KOPT-K1 (cell line): Measurements from ENCODE around the gene SIRT2.
A peak's percentile ranks its signal among the peaks of the same experiment; 100 is the strongest.

ENCODE experiments used
- H3K27ac ChIP-seq: fragments of 200-600 bp; sonication (generic); 2 replicates; pipeline ENCODE4 v1.5.1; 2016; ENCODE audit warnings: antibody characterized with exemption, mild to moderate bottlenecking, low read depth, low read length; ENCODE audit not compliant: poor library complexity, severe bottlenecking
- H3K36me3 ChIP-seq: fragments of 200-600 bp; sonication (generic); 2 replicates; pipeline ENCODE4 v1.5.1; 2017; ENCODE audit warnings: antibody characterized with exemption, mild to moderate bottlenecking, low read length, moderate library complexity; ENCODE audit not compliant: insufficient read depth
- H3K9me3 ChIP-seq: fragments of 200-600 bp; sonication (generic); 2 replicates; pipeline ENCODE4 v1.5.1; 2017; ENCODE audit warnings: antibody characterized with exemption, low read length, mild to moderate bottlenecking; ENCODE audit not compliant: insufficient read depth, poor library complexity, severe bottlenecking

Gene SIRT2

GRCh38 chr19:38911388-38912001, 12.1 kb upstream of the SIRT2 start:
- Histone ChIP-seq H3K27ac (no peak overlapping the region), H3K36me3 (peaks cover 27% of the 10 kb centered on the region), H3K9me3 (no peaks in the 10 kb centered on the region)

GRCh38 chr19:38910488-38910887, 11.1 kb upstream of the SIRT2 start:
- Histone ChIP-seq H3K27ac (no peak overlapping the region), H3K9me3 (no peaks in the 10 kb centered on the region), H3K36me3 (peaks cover 34% of the 10 kb centered on the region)

- H3K27ac ChIP-seq, result no peak overlapping the region
Observed at GRCh38 chr19:38908911-38909310, 9.5 kb upstream of the SIRT2 start.

DNA sequence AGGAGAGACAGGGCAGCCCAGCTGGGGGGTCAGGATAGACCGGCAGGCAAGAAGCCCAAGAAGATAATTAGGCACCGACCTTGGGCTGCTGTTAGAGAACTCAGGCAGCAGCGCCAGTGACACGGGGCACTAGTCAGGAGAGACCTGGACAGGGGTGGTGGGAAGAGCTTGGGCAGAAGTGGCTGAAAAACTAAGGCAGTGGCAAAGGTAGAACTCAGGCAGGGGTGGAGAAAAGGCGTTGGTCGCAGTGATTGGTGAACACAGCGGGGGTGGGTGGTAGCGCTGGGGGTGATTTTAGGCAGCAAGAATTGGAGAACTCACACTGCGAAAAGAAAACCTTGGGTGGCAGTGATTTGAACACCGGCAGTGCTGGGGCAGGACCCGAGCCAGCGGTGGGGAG, 8.3 kb upstream of the SIRT2 start:
- Histone ChIP-seq H3K36me3 (peaks cover 48% of the 10 kb centered on the region), H3K9me3 (no peaks in the 10 kb centered on the region), H3K27ac (no peak overlapping the region)

More at GRCh38 chr19:38908911-38909310, 9.5 kb upstream of the SIRT2 start:
- Histone ChIP-seq H3K9me3 (no peaks in the 10 kb centered on the region), H3K36me3 (peaks cover 48% of the 10 kb centered on the region)

- H3K27ac ChIP-seq, result no peak overlapping the region
- H3K9me3 ChIP-seq, result no peaks in the 10 kb centered on the region
- peaks cover 48% of the 10 kb centered on the region for H3K36me3 ChIP-seq
Observed at GRCh38 chr19:38907227-38907626, 7.8 kb upstream of the SIRT2 start.

- Histone ChIP-seq H3K27ac (no peak overlapping the region), H3K9me3 (peaks cover 4% of the 10 kb centered on the region), H3K36me3 (peaks cover 48% of the 10 kb centered on the region)
Observed at GRCh38 chr19:38905620-38906019, 6.2 kb upstream of the SIRT2 start.

GRCh38 chr19:38904581-38905539, 5.4 kb upstream of the SIRT2 start:
- H3K36me3 ChIP-seq, result peaks cover 48% of the 10 kb centered on the region
- H3K9me3 ChIP-seq, result peaks cover 4% of the 10 kb centered on the region
- H3K27ac ChIP-seq, result no peak overlapping the region

DNA sequence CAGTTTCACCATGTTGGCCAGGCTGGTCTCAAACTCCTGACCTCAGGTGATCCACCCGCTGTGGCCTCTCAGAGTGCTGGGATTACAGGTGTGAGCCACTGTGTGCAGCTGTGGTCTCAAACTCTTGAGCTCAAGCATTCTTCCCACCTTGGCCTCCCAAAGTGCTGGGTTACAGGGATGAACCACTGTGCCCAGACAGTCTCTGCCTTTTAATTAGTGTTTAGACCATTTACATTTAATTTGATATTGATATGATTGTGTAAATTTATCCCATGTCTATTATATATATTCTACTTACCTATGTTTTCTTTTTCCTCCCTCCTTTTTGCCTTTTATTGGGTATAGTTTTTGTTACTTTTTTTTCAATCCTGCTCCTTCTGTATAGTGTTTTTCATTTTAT, 2.3 kb upstream of the SIRT2 start:
- H3K27ac ChIP-seq, result no peak overlapping the region

GRCh38 chr19:38900743-38901190, 1.3 kb upstream of the SIRT2 start:
- Histone ChIP-seq H3K36me3 (peaks cover 17% of the 10 kb centered on the region), H3K27ac (peak overlapping the region; percentile 67), H3K9me3 (peaks cover 4% of the 10 kb centered on the region)

More for the DNA sequence above, 2.3 kb upstream of the SIRT2 start:
- Histone ChIP-seq H3K36me3 (peaks cover 21% of the 10 kb centered on the region), H3K9me3 (peaks cover 4% of the 10 kb centered on the region)

- peaks cover 4% of the 10 kb centered on the region for H3K9me3 ChIP-seq
- peaks cover 11% of the 10 kb centered on the region for H3K36me3 ChIP-seq
- peak overlapping the region; percentile 67 for H3K27ac ChIP-seq
Observed at GRCh38 chr19:38900202-38900629, 798 bp upstream of the SIRT2 start.

DNA sequence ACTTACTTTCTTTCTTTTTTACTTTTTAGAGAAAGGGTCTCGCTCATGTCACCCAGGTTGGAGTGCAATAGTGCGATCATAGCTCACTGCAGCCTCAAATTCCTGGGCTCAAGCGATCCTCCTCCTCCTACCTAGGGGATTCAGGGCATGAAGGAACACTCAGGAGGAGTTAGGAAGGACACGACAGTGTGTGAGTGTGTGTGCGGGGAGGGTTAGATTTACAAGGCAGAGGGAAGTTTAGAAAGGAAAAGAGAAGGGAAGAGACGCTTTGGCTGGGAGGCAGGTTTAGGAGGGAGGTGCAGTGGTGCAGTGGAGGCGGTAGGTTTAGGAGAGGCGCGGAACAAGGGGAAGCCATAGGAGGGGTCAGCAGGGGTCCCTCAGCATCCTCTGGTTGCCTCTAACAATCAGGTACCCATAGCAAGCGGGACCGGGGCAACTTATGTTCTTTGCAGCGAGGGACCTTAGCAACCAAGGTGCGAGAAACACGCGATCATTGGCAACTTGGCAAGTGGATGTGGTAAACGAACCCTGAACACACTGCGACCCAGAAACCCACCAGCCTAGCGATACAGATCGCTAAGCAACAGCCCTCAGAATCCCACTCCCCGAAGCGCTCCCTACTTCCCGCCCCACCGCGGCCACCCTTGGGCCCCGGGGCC, 501 bp downstream of the SIRT2 start:
- peaks cover 4% of the 10 kb centered on the region for H3K9me3 ChIP-seq
- H3K36me3 ChIP-seq, result no peaks in the 10 kb centered on the region
- H3K27ac ChIP-seq, result peak overlapping the region; percentile 49

DNA sequence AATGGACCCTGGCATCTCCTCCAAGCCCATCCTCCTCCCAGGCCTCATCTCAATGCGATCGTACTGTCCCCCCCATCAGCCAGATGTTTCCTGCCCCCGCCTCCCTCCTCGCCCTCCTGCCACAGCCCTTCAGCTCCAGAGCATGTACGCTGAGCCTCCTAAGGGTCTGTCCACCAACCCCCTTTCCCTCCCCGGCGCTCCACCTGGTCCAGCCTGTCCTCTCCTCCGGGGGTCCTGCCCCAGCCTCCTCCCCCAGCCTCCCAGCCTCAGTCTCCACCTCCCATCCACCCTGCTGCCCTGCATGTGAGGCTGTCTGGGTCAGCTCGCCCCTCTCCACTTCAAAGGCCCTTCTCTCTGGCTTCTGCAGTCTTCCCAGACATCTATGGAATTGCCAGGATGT, 4.5 kb downstream of the SIRT2 start:
- no peaks in the 10 kb centered on the region for H3K9me3 ChIP-seq

DNA sequence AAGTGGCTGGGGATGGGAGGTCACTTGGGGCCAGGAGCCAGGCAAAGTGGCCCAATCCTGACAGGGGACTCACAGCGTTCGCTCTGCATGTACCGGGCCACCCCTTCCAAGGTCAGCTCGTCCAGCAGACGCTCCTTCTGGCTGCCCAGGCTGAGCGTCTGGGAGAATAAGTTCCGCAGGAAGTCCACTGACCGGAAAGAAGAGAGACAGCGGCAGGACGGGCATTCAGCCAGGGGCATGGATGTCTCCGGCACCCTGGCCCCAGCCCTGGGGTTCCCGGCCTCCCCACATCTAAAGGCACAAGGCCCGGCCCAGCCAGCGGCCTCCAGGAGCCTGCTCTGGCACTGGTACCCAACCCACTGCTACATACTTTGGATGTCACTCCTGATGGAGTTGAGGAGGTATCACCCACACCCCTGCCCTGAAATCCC, 6.1 kb downstream of the SIRT2 start:
- Histone ChIP-seq H3K27ac (no peak overlapping the region), H3K36me3 (peaks cover 25% of the 10 kb centered on the region; the same call in 1 of the 2 replicates), H3K9me3 (no peaks in the 10 kb centered on the region)

More for the DNA sequence above, 4.5 kb downstream of the SIRT2 start:
- Histone ChIP-seq H3K36me3 (peaks cover 9% of the 10 kb centered on the region; the same call in 1 of the 2 replicates), H3K27ac (no peak overlapping the region)

GRCh38 chr19:38892841-38893240, 6.6 kb downstream of the SIRT2 start:
- no peaks in the 10 kb centered on the region for H3K9me3 ChIP-seq
- peaks cover 30% of the 10 kb centered on the region; the same call in 1 of the 2 replicates for H3K36me3 ChIP-seq
- no peak overlapping the region for H3K27ac ChIP-seq

GRCh38 chr19:38891771-38892170, 7.6 kb downstream of the SIRT2 start:
- Histone ChIP-seq H3K36me3 (peaks cover 32% of the 10 kb centered on the region; the same call in 1 of the 2 replicates), H3K27ac (no peak overlapping the region), H3K9me3 (no peaks in the 10 kb centered on the region)
